ENCODE measurements around the gene VPS41.

VPS41 gene

GRCh38 chr7:38846280-38846679 lies 62.7 kb downstream of the VPS41 start:
- no peak overlapping the region for H3K4me2 ChIP-seq (ENCODE audit: insufficient read depth, low read length)
- H3K27me3 ChIP-seq (ENCODE audit: insufficient read depth, low read length, poor library complexity): no peaks in the 10 kb centered on the region
- no peaks in the 10 kb centered on the region for H3K36me3 ChIP-seq (ENCODE audit: insufficient read depth, low read length)
- H3K79me2 ChIP-seq (ENCODE audit: insufficient read depth, low read length): no peaks in the 10 kb centered on the region
- H3K4me3 ChIP-seq (ENCODE audit: low read depth in 1 of 2, low read length in 2 of 2): no peak overlapping the region
- no peaks in the 10 kb centered on the region for H3K4me1 ChIP-seq (ENCODE audit: insufficient read depth, low read length)
- TF ChIP-seq CTCF (IDR thresholded peaks at IDR 0.05; ENCODE audit: borderline replicate concordance, extremely low read depth, low read length, poor library complexity, severe bottlenecking) (no peak), EZH2 (IDR thresholded peaks at IDR 0.05; ENCODE audit: borderline replicate concordance, low read depth, low read length, severe bottlenecking) (no peak)
- H3K9ac ChIP-seq (ENCODE audit: low read depth, low read length): no peak overlapping the region
- no peak overlapping the region for H3K27ac ChIP-seq (ENCODE audit: low read length)
- H2AFZ ChIP-seq (ENCODE audit: low read depth, low read length): no peak overlapping the region
- no peaks in the 10 kb centered on the region for H3K9me3 ChIP-seq (ENCODE audit: insufficient read depth, low read length, severe bottlenecking)
- H4K20me1 ChIP-seq (ENCODE audit: insufficient read depth, low read length): no peaks in the 10 kb centered on the region
- ATAC-seq (ENCODE audit: insufficient read depth, low read depth) (no peak), DNase-seq (no peak)

- no peak for TF ChIP-seq CTCF (IDR thresholded peaks at IDR 0.05; ENCODE audit: borderline replicate concordance, extremely low read depth, low read length, poor library complexity, severe bottlenecking)
- TF ChIP-seq EZH2 (IDR thresholded peaks at IDR 0.05; ENCODE audit: borderline replicate concordance, low read depth, low read length, severe bottlenecking): no peak
- Histone ChIP-seq H3K9ac (ENCODE audit: low read depth, low read length) (no peak overlapping the region), H3K36me3 (ENCODE audit: insufficient read depth, low read length) (no peaks in the 10 kb centered on the region), H3K4me2 (ENCODE audit: insufficient read depth, low read length) (no peak overlapping the region), H3K4me3 (ENCODE audit: low read depth in 1 of 2, low read length in 2 of 2) (no peak overlapping the region), H3K4me1 (ENCODE audit: insufficient read depth, low read length) (no peaks in the 10 kb centered on the region), H3K79me2 (ENCODE audit: insufficient read depth, low read length) (no peaks in the 10 kb centered on the region), H3K27ac (ENCODE audit: low read length) (no peak overlapping the region), H2AFZ (ENCODE audit: low read depth, low read length) (no peak overlapping the region), H3K27me3 (ENCODE audit: insufficient read depth, low read length, poor library complexity) (no peaks in the 10 kb centered on the region), H4K20me1 (ENCODE audit: insufficient read depth, low read length) (no peaks in the 10 kb centered on the region), H3K9me3 (ENCODE audit: insufficient read depth, low read length, severe bottlenecking) (no peaks in the 10 kb centered on the region)
- ATAC-seq (ENCODE audit: insufficient read depth, low read depth): no peak
- DNase-seq: no peak
Observed at GRCh38 chr7:38844952-38845563, 63.9 kb downstream of the VPS41 start.

DNA sequence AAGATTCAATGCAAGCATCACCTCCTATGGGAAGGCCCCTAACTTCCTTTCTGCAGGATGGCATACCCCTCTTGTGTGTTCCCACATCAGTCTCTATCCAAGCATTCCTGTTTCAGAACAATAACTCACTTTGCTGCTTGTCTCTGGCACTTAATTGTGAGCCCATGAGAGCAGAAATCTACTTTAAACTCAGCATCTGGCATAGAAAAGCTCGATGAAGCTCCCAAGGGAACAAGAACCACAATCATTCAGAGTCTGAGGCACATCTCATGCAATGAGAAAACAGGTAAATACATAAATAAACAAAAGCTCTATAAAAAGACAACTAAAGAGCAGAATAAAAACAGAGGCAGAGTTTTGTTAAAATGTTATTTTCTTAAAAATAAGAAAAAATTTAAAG lies 66.2 kb downstream of the VPS41 start:
- no peak for ATAC-seq (ENCODE audit: insufficient read depth, low read depth)
- no peak overlapping the region for H2AFZ ChIP-seq (ENCODE audit: low read depth, low read length)
- H3K9me3 ChIP-seq (ENCODE audit: insufficient read depth, low read length, severe bottlenecking): no peaks in the 10 kb centered on the region
- no peak for DNase-seq
- no peak overlapping the region for H3K9ac ChIP-seq (ENCODE audit: low read depth, low read length)
- H3K4me3 ChIP-seq (ENCODE audit: low read depth in 1 of 2, low read length in 2 of 2): no peak overlapping the region
- no peak overlapping the region for H3K27ac ChIP-seq (ENCODE audit: low read length)
- H3K36me3 ChIP-seq (ENCODE audit: insufficient read depth, low read length): no peaks in the 10 kb centered on the region
- H4K20me1 ChIP-seq (ENCODE audit: insufficient read depth, low read length): no peaks in the 10 kb centered on the region
- no peaks in the 10 kb centered on the region for H3K4me1 ChIP-seq (ENCODE audit: insufficient read depth, low read length)
- no peaks in the 10 kb centered on the region for H3K79me2 ChIP-seq (ENCODE audit: insufficient read depth, low read length)
- TF ChIP-seq CTCF (IDR thresholded peaks at IDR 0.05; ENCODE audit: borderline replicate concordance, extremely low read depth, low read length, poor library complexity, severe bottlenecking) (no peak), EZH2 (IDR thresholded peaks at IDR 0.05; ENCODE audit: borderline replicate concordance, low read depth, low read length, severe bottlenecking) (no peak)
- H3K4me2 ChIP-seq (ENCODE audit: insufficient read depth, low read length): no peak overlapping the region
- H3K27me3 ChIP-seq (ENCODE audit: insufficient read depth, low read length, poor library complexity): no peaks in the 10 kb centered on the region

Data from DND-41 (cell line).